ENCODE measurements around the gene WNK2. TPM values are rescaled to one million over a fixed set of nuclear protein-coding genes. Genes with fewer than 3 reads are reported as not detected.

Gene WNK2
- total and polyA plus RNA-seq, 2 experiments from 2014 or later = 34.5 to 92.2 TPM

GRCh38 chr9:93183131-93183662 lies 742 bp upstream of the WNK2 start:
- TF ChIP-seq CTCF (IDR thresholded peaks at IDR 0.05; ENCODE audit: low read depth, low read length) = no peak
- H3K4me3 ChIP-seq = peak overlapping the region; percentile 51
- peaks cover 23% of the 10 kb centered on the region for H3K27me3 ChIP-seq
- no peak for DNase-seq (ENCODE audit: low read depth in 1 of 2, low spot score in 1 of 2)
- H3K9me3 ChIP-seq (ENCODE audit: low read depth) = no peaks in the 10 kb centered on the region
- H3K36me3 ChIP-seq = no peaks in the 10 kb centered on the region
- H3K27ac ChIP-seq = no peak overlapping the region
- peaks cover 28% of the 10 kb centered on the region for H3K4me1 ChIP-seq (ENCODE audit: low read depth)

GRCh38 chr9:93184432-93185265 lies 710 bp downstream of the WNK2 start:
- H3K4me3 ChIP-seq = peak overlapping the region; percentile 51
- peak in 1 of 2 donors; percentile 39 for DNase-seq (ENCODE audit: low read depth in 1 of 2, low spot score in 1 of 2)
- TF ChIP-seq CTCF (IDR thresholded peaks at IDR 0.05; ENCODE audit: low read depth, low read length) = no peak
- peaks cover 28% of the 10 kb centered on the region for H3K4me1 ChIP-seq (ENCODE audit: low read depth)
- peaks cover 23% of the 10 kb centered on the region for H3K27me3 ChIP-seq
- no peaks in the 10 kb centered on the region for H3K36me3 ChIP-seq
- no peaks in the 10 kb centered on the region for H3K9me3 ChIP-seq (ENCODE audit: low read depth)
- H3K27ac ChIP-seq = no peak overlapping the region

GRCh38 chr9:93185266-93186214 lies 1.6 kb downstream of the WNK2 start:
- peak overlapping the region; percentile 51 for H3K4me3 ChIP-seq
- no peak for TF ChIP-seq CTCF (IDR thresholded peaks at IDR 0.05; ENCODE audit: low read depth, low read length)
- H3K9me3 ChIP-seq (ENCODE audit: low read depth) = no peaks in the 10 kb centered on the region
- H3K36me3 ChIP-seq = no peaks in the 10 kb centered on the region
- H3K27ac ChIP-seq = peak overlapping the region; percentile 82
- DNase-seq (ENCODE audit: low read depth in 1 of 2, low spot score in 1 of 2) = no peak
- H3K27me3 ChIP-seq = peaks cover 23% of the 10 kb centered on the region
- H3K4me1 ChIP-seq (ENCODE audit: low read depth) = peaks cover 28% of the 10 kb centered on the region

- H3K27ac ChIP-seq = peak overlapping the region; percentile 82
- H3K36me3 ChIP-seq = no peaks in the 10 kb centered on the region
- peak overlapping the region; percentile 51 for H3K4me3 ChIP-seq
- peaks cover 23% of the 10 kb centered on the region for H3K27me3 ChIP-seq
- no peaks in the 10 kb centered on the region for H3K9me3 ChIP-seq (ENCODE audit: low read depth)
- no peak for TF ChIP-seq CTCF (IDR thresholded peaks at IDR 0.05; ENCODE audit: low read depth, low read length)
- DNase-seq (ENCODE audit: low read depth in 1 of 2, low spot score in 1 of 2) = no peak
- peaks cover 28% of the 10 kb centered on the region for H3K4me1 ChIP-seq (ENCODE audit: low read depth)
These were observed 2.4 kb downstream of the WNK2 start for GRCh38 chr9:93186215-93186945.

- no peak for TF ChIP-seq CTCF (IDR thresholded peaks at IDR 0.05; ENCODE audit: low read depth, low read length)
- H3K4me3 ChIP-seq = no peak overlapping the region
- peak overlapping the region; percentile 82 for H3K27ac ChIP-seq
- no peaks in the 10 kb centered on the region for H3K9me3 ChIP-seq (ENCODE audit: low read depth)
- H3K4me1 ChIP-seq (ENCODE audit: low read depth) = peaks cover 28% of the 10 kb centered on the region
- peak in 1 of 2 donors; percentile 53 for DNase-seq (ENCODE audit: low read depth in 1 of 2, low spot score in 1 of 2)
- H3K27me3 ChIP-seq = peaks cover 17% of the 10 kb centered on the region
- H3K36me3 ChIP-seq = no peaks in the 10 kb centered on the region
These were observed 3.1 kb downstream of the WNK2 start for GRCh38 chr9:93187047-93187446.

Data from cardiac muscle cell (in vitro differentiated cells and primary cell).